ENCODE measurements around the gene CDKL1.

The CDKL1 gene

DNA sequence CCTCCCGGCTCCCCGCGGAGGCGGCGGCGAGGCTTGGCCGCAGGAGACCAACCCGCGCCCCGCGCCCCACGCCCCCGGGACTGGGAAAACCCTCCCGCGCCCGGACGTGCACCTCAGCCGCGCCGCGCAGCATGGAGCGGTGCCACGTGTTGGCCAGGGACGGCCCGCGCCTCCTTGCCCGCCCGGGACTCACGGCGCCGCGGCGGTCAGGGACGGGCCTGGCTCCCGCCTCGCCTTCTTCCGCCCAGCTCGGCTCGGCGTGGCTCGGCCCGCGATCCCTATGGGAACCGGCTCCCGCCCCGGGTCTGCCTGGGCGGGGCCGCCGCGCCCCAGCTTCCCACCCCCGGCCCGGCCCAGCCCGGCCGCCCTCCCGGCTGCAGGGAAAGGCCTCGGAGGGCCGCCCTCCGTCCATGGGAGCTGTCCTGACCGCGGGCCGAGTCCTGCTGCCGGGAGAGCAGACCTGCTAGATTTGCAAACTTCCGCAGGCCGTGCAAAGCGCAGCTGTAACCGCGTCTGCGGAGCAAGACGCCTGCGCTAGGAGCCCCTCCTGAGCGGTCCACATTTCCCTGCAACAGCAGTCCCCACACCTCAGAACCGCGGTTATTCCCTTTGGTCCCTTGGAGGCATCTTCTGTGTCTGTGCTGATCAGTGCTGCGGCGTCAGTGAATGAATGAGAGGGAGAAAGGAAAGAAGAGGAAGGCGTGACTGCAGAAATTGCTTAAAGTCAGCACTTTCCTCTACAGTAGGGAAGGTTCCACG is at the start of gene CDKL1:
Gene CDKL1, minus strand, starts transcription at position 251 of the 759 bp plus-strand sequence. CDS start 1,013 bp downstream, outside the sequence.
- Histone ChIP-seq H3K9ac (ENCODE audit: low read depth in 1 of 2, low read length in 2 of 2) (peak within 1 kb of the TSS; percentile 55 to 69), H3K36me3 (ENCODE audit: control insufficient read depth in 1 of 2, insufficient read depth in 2 of 2, low read length in 2 of 2) (no peaks in the 10 kb centered on the region), H3K4me3 (ENCODE audit: low read depth in 1 of 2, low read length in 2 of 2) (peak within 1 kb of the TSS; percentile 74 to 80), H3K27me3 (ENCODE audit: control insufficient read depth in 1 of 2, insufficient read depth in 2 of 2, low read length in 2 of 2) (no peaks in the 10 kb centered on the region), H3K27ac (ENCODE audit: low read depth, low read length) (peak within 1 kb of the TSS; percentile 73), H3K4me1 (ENCODE audit: control insufficient read depth in 1 of 2, insufficient read depth in 2 of 2, low read length in 2 of 2) (peaks cover 23 to 41% of the 10 kb centered on the region in 2 donors), H3K9me3 (ENCODE audit: control insufficient read depth in 1 of 2, low read length in 2 of 2) (no peaks in the 10 kb centered on the region)

DNA sequence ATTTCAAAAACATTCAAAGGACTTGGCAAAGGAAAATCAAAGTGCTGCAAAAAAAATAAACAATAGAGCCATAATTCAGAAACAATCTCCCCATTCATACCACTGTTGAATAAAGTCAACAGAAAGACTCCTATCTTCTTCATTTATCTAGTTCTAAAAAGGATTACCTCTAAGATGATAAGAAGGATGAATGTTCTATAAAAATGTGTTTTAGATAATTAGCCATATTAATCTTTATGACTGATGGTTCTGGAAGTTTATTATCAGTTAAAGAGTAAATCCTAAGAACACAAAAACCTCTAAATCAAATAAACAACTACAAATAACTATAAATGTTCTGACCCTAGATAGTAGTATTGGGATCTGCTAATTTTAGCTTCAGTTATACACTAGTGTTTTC is 37.8 kb upstream of the CDKL1 start:
- Histone ChIP-seq H3K4me3 (ENCODE audit: low read depth in 1 of 2, low read length in 2 of 2) (no peak overlapping the region), H3K9me3 (ENCODE audit: control insufficient read depth in 1 of 2, low read length in 2 of 2) (no peaks in the 10 kb centered on the region), H3K4me1 (ENCODE audit: control insufficient read depth in 1 of 2, insufficient read depth in 2 of 2, low read length in 2 of 2) (no peaks in the 10 kb centered on the region), H3K36me3 (ENCODE audit: control insufficient read depth in 1 of 2, insufficient read depth in 2 of 2, low read length in 2 of 2) (peaks cover 17 to 36% of the 10 kb centered on the region in 2 donors), H3K9ac (ENCODE audit: low read depth in 1 of 2, low read length in 2 of 2) (no peak overlapping the region), H3K27me3 (ENCODE audit: control insufficient read depth in 1 of 2, insufficient read depth in 2 of 2, low read length in 2 of 2) (no peaks in the 10 kb centered on the region), H3K27ac (ENCODE audit: low read depth, low read length) (no peak overlapping the region)

DNA sequence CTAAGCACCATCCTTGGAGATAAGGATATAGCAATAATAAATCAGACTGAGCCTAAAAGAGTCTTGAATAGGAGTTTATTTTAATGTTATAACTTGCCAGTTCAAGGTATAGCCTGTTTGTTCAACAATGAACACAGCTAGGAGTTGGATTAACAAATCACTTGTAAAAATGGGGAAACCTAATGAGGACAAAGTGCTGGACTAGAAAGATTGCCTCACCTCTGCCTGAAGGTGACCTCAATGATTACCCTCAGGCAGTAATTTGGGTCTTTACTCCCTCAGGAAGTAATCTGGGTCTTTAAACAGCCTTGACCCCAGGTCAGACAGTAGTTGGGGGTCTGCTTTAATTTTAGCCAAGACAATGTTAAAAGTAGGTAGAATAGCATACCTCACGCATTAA is 35.5 kb upstream of the CDKL1 start:
- Histone ChIP-seq H3K36me3 (ENCODE audit: control insufficient read depth in 1 of 2, insufficient read depth in 2 of 2, low read length in 2 of 2) (peaks cover 9 to 35% of the 10 kb centered on the region in 2 donors), H3K27me3 (ENCODE audit: control insufficient read depth in 1 of 2, insufficient read depth in 2 of 2, low read length in 2 of 2) (no peaks in the 10 kb centered on the region), H3K27ac (ENCODE audit: low read depth, low read length) (no peak overlapping the region), H3K9me3 (ENCODE audit: control insufficient read depth in 1 of 2, low read length in 2 of 2) (no peaks in the 10 kb centered on the region), H3K9ac (ENCODE audit: low read depth in 1 of 2, low read length in 2 of 2) (no peak overlapping the region), H3K4me3 (ENCODE audit: low read depth in 1 of 2, low read length in 2 of 2) (no peak overlapping the region), H3K4me1 (ENCODE audit: control insufficient read depth in 1 of 2, insufficient read depth in 2 of 2, low read length in 2 of 2) (no peaks in the 10 kb centered on the region)

DNA sequence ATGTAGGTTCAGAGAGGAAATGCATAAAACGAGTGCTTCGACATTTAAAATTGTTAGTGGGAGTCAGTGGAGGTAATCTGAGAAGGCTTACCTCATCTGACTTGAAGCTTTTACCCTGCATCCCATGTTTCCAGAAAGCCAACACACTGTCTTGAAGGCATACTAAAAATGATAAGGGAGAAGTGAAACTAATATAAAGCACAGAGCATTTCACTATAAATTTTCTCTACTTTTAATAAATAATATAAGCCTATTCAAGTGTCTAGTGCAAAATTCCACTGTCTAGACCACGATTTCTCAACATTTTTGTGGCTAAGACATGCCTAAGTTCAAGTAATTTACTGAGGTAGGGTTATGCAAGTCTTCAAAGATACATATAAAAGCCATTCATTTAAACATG is 29.1 kb upstream of the CDKL1 start:
- Histone ChIP-seq H3K4me1 (ENCODE audit: control insufficient read depth in 1 of 2, insufficient read depth in 2 of 2, low read length in 2 of 2) (no peaks in the 10 kb centered on the region), H3K27me3 (ENCODE audit: control insufficient read depth in 1 of 2, insufficient read depth in 2 of 2, low read length in 2 of 2) (no peaks in the 10 kb centered on the region), H3K27ac (ENCODE audit: low read depth, low read length) (no peak overlapping the region), H3K4me3 (ENCODE audit: low read depth in 1 of 2, low read length in 2 of 2) (no peak overlapping the region), H3K9ac (ENCODE audit: low read depth in 1 of 2, low read length in 2 of 2) (no peak overlapping the region), H3K36me3 (ENCODE audit: control insufficient read depth in 1 of 2, insufficient read depth in 2 of 2, low read length in 2 of 2) (peaks cover 8 to 26% of the 10 kb centered on the region in 2 donors), H3K9me3 (ENCODE audit: control insufficient read depth in 1 of 2, low read length in 2 of 2) (no peaks in the 10 kb centered on the region)

DNA sequence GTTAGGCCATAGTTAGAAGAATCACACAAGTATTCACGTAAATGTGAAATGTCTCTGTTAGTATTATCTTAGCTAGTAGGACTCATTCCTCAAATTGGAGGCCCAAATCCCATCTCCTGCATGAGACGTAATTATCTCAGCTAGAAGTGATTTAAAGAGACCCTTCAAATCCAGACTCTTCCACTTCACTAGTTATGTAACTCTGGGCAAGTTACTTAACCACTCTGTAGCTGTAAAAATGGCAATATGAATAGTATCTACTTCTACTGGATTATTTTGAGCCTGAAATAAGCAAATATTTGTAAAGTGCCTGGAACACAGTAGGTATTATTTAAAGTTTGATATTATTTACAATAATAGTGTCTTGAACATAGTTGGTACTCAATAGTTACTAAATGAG is 28.4 kb upstream of the CDKL1 start:
- H3K36me3 ChIP-seq (ENCODE audit: control insufficient read depth in 1 of 2, insufficient read depth in 2 of 2, low read length in 2 of 2), result peaks cover 8 to 27% of the 10 kb centered on the region in 2 donors
- H3K4me1 ChIP-seq (ENCODE audit: control insufficient read depth in 1 of 2, insufficient read depth in 2 of 2, low read length in 2 of 2), result no peaks in the 10 kb centered on the region

DNA sequence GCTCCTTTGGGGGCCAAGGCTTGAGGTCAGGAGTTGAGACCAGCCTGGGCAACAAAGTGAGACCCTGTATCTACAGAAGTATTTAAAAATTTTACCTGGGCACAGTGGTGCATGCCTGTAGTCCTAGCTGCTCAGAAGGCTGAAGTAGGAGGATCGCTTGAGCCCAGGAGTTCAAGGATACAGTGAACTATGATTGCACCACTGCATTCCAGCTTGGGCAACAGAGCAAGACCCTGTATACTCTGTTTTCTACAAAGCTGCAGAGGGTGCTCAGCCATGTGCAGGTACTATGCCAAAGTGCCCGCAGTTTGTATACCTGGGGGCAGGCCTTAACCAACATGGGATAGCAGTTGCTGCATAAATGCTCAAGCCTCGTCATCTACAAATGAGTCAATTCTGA is 26.8 kb upstream of the CDKL1 start:
- H3K27me3 ChIP-seq (ENCODE audit: control insufficient read depth in 1 of 2, insufficient read depth in 2 of 2, low read length in 2 of 2), result no peaks in the 10 kb centered on the region
- no peak overlapping the region for H3K27ac ChIP-seq (ENCODE audit: low read depth, low read length)
- H3K4me1 ChIP-seq (ENCODE audit: control insufficient read depth in 1 of 2, insufficient read depth in 2 of 2, low read length in 2 of 2), result no peaks in the 10 kb centered on the region
- H3K36me3 ChIP-seq (ENCODE audit: control insufficient read depth in 1 of 2, insufficient read depth in 2 of 2, low read length in 2 of 2), result peaks cover 15 to 36% of the 10 kb centered on the region in 2 donors
- H3K9me3 ChIP-seq (ENCODE audit: control insufficient read depth in 1 of 2, low read length in 2 of 2), result no peaks in the 10 kb centered on the region
- H3K9ac ChIP-seq (ENCODE audit: low read depth in 1 of 2, low read length in 2 of 2), result no peak overlapping the region
- no peak overlapping the region for H3K4me3 ChIP-seq (ENCODE audit: low read depth in 1 of 2, low read length in 2 of 2)

More for the DNA sequence above, 28.4 kb upstream of the CDKL1 start:
- no peaks in the 10 kb centered on the region for H3K27me3 ChIP-seq (ENCODE audit: control insufficient read depth in 1 of 2, insufficient read depth in 2 of 2, low read length in 2 of 2)
- H3K9ac ChIP-seq (ENCODE audit: low read depth in 1 of 2, low read length in 2 of 2), result no peak overlapping the region
- H3K27ac ChIP-seq (ENCODE audit: low read depth, low read length), result no peak overlapping the region
- H3K4me3 ChIP-seq (ENCODE audit: low read depth in 1 of 2, low read length in 2 of 2), result no peak overlapping the region
- no peaks in the 10 kb centered on the region for H3K9me3 ChIP-seq (ENCODE audit: control insufficient read depth in 1 of 2, low read length in 2 of 2)

DNA sequence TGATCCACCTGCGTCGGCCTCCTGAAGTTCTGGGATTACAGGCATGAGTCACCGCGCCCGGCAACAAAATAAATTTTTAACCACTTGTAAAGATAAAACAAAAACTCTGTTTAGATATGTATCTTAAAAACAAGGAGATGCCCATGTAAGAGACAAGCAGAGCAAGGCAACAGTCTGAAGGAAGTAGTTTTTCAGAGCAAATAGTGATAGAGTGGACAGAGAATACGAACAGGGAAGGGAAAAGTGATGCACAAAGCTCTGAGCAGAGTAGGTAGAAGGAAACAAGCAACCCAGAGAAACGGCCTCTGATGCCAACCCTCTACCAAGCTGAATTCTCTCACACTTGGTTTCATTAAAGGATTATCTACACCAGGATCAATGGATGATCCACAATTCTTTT is 24.8 kb upstream of the CDKL1 start:
- Histone ChIP-seq H3K4me1 (ENCODE audit: control insufficient read depth in 1 of 2, insufficient read depth in 2 of 2, low read length in 2 of 2) (no peaks in the 10 kb centered on the region), H3K9me3 (ENCODE audit: control insufficient read depth in 1 of 2, low read length in 2 of 2) (no peaks in the 10 kb centered on the region), H3K4me3 (ENCODE audit: low read depth in 1 of 2, low read length in 2 of 2) (no peak overlapping the region), H3K9ac (ENCODE audit: low read depth in 1 of 2, low read length in 2 of 2) (no peak overlapping the region), H3K27me3 (ENCODE audit: control insufficient read depth in 1 of 2, insufficient read depth in 2 of 2, low read length in 2 of 2) (no peaks in the 10 kb centered on the region), H3K27ac (ENCODE audit: low read depth, low read length) (no peak overlapping the region), H3K36me3 (ENCODE audit: control insufficient read depth in 1 of 2, insufficient read depth in 2 of 2, low read length in 2 of 2) (peaks cover 19 to 38% of the 10 kb centered on the region in 2 donors)

DNA sequence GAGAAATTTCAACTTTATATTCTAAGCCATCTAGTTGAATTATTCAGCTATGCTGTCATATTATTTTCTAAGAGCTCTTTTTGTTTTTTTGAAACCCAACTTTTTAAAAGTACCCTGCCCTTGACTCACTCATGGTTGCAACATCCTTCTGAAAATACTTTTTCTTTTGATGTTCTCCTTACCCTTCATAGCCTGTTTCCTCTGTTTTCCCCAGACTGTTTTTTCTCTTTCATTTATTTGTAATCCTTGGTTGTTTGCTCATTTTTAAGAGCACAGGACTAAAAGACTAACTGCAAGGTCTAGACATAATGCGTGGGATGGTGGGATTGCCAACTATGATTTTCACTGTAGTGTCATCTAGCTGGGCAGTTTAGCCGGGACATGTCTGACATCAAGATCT is 21.2 kb upstream of the CDKL1 start:
- H3K27me3 ChIP-seq (ENCODE audit: control insufficient read depth in 1 of 2, insufficient read depth in 2 of 2, low read length in 2 of 2), result no peaks in the 10 kb centered on the region
- peaks cover 15 to 29% of the 10 kb centered on the region in 2 donors for H3K36me3 ChIP-seq (ENCODE audit: control insufficient read depth in 1 of 2, insufficient read depth in 2 of 2, low read length in 2 of 2)
- H3K4me3 ChIP-seq (ENCODE audit: low read depth in 1 of 2, low read length in 2 of 2), result no peak overlapping the region
- H3K27ac ChIP-seq (ENCODE audit: low read depth, low read length), result no peak overlapping the region
- no peak overlapping the region for H3K9ac ChIP-seq (ENCODE audit: low read depth in 1 of 2, low read length in 2 of 2)
- H3K4me1 ChIP-seq (ENCODE audit: control insufficient read depth in 1 of 2, insufficient read depth in 2 of 2, low read length in 2 of 2), result no peaks in the 10 kb centered on the region
- no peaks in the 10 kb centered on the region for H3K9me3 ChIP-seq (ENCODE audit: control insufficient read depth in 1 of 2, low read length in 2 of 2)

DNA sequence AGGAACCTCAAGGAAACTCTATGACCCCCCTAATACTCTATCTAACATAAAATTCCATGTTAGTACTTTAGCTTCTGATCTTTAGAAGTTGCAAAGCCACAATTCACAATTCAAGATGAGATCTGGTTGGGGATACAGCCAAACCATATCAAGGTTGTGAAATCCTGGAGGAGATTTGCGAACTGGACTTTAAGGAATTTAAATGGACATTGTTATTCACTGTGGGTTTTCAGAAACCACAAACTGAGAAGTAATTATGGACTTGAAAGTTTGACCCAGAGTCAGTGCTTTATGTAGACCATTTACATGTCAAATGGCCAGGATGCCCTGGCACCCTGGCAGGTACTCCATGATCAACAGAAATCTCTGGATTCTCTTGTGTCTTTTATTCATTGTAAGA is 14.2 kb upstream of the CDKL1 start:
- Histone ChIP-seq H3K9me3 (ENCODE audit: control insufficient read depth in 1 of 2, low read length in 2 of 2) (no peaks in the 10 kb centered on the region), H3K36me3 (ENCODE audit: control insufficient read depth in 1 of 2, insufficient read depth in 2 of 2, low read length in 2 of 2) (no peaks in the 10 kb centered on the region), H3K9ac (ENCODE audit: low read depth in 1 of 2, low read length in 2 of 2) (no peak overlapping the region), H3K4me3 (ENCODE audit: low read depth in 1 of 2, low read length in 2 of 2) (no peak overlapping the region), H3K4me1 (ENCODE audit: control insufficient read depth in 1 of 2, insufficient read depth in 2 of 2, low read length in 2 of 2) (no peaks in the 10 kb centered on the region), H3K27me3 (ENCODE audit: control insufficient read depth in 1 of 2, insufficient read depth in 2 of 2, low read length in 2 of 2) (no peaks in the 10 kb centered on the region), H3K27ac (ENCODE audit: low read depth, low read length) (no peak overlapping the region)

DNA sequence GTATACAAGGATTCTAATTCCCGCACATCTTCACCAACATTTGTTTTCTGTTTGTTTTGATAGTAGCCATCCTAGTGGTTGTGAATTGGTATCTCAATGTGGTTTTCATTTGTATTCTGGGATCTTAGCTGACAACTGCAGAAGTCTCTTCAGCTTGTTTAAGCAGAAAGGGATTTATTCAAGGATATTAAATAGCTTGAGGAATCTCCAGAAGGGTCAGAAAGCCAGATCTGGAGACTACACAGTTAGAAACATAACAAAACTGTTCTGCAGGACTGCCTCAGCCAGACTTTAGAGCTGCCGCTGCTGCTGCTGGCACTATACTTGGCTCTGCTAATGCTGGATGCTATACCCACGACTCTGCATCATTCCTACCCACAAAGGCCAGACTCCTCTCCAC is 13.4 kb upstream of the CDKL1 start:
- no peaks in the 10 kb centered on the region for H3K4me1 ChIP-seq (ENCODE audit: control insufficient read depth in 1 of 2, insufficient read depth in 2 of 2, low read length in 2 of 2)

More for the DNA sequence above, 13.4 kb upstream of the CDKL1 start:
- Histone ChIP-seq H3K9me3 (ENCODE audit: control insufficient read depth in 1 of 2, low read length in 2 of 2) (no peaks in the 10 kb centered on the region), H3K27ac (ENCODE audit: low read depth, low read length) (no peak overlapping the region), H3K9ac (ENCODE audit: low read depth in 1 of 2, low read length in 2 of 2) (no peak overlapping the region), H3K27me3 (ENCODE audit: control insufficient read depth in 1 of 2, insufficient read depth in 2 of 2, low read length in 2 of 2) (no peaks in the 10 kb centered on the region), H3K4me3 (ENCODE audit: low read depth in 1 of 2, low read length in 2 of 2) (no peak overlapping the region), H3K36me3 (ENCODE audit: control insufficient read depth in 1 of 2, insufficient read depth in 2 of 2, low read length in 2 of 2) (no peaks in the 10 kb centered on the region)

Measured in duodenal mucosa (tissue), 2 donors.